Measurements from ENCODE around the gene GAS1. TPM values are rescaled to one million over a fixed set of nuclear protein-coding genes. Genes with fewer than 3 reads are reported as not detected.

GAS1 gene
- total and polyA plus RNA-seq, 4 donors = 8.8 to 73.9 (median 22.7) TPM

DNA sequence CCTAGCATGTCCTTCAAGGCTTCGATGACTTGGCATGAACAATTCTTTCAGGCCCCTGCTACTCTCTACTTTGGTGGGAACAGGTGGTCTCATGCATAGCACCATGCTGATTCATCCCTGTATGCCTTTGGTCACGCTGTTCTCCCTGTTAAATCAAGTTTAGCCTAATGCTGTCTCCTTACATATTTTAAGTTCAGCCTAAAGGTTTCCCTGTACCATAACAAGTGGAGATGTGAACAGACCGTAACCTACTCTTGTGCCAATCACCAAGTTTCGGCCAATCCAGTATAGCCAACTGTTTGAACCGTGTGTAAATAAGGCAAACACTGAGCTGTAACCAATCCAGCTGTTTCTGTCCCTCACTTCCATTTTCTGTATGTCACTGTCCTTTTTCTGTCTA, 8.0 kb downstream of the GAS1 start:
- H3K4me1 ChIP-seq (ENCODE audit: control insufficient read depth, insufficient read depth, low read length) = no peaks in the 10 kb centered on the region
- WGBS (ENCODE audit: insufficient coverage) = 85% methylated on average over 5 of the region's 5 CpGs
- peaks cover 4% of the 10 kb centered on the region for H3K27me3 ChIP-seq (ENCODE audit: control insufficient read depth, insufficient read depth, low read length)
- H3K4me3 ChIP-seq (ENCODE audit: low read depth, low read length) = no peak overlapping the region
- no peak for DNase-seq (ENCODE audit: low read depth in 4 of 6, low spot score in 6 of 6)
- no peaks in the 10 kb centered on the region for H3K36me3 ChIP-seq (ENCODE audit: control insufficient read depth, insufficient read depth, low read length)
- H3K9me3 ChIP-seq (ENCODE audit: control insufficient read depth, insufficient read depth, low read length) = no peaks in the 10 kb centered on the region
- H3K27ac ChIP-seq (ENCODE audit: low read depth, low read length) = no peak overlapping the region

DNA sequence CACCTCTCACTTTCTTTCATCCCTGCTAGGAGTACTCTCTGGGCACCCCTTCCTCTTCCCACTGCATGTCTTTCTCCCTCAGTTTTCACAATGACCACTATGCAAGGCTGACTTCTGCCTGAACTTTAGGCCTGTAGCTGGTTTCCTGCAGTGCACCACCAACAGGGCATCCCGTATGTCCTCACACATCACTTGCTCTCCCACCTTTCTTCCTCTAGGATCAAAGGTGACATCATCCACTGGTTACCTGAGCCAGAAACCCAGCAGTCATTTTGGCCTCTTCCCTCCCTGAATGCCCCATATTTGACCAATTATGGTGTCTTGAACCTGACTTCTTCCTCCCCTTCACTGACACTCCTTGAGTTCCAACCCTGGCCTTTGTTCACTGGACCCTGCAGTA, 8.5 kb downstream of the GAS1 start:
- WGBS (ENCODE audit: insufficient coverage) = 76% methylated on average over 1 of the region's 1 CpG

DNA sequence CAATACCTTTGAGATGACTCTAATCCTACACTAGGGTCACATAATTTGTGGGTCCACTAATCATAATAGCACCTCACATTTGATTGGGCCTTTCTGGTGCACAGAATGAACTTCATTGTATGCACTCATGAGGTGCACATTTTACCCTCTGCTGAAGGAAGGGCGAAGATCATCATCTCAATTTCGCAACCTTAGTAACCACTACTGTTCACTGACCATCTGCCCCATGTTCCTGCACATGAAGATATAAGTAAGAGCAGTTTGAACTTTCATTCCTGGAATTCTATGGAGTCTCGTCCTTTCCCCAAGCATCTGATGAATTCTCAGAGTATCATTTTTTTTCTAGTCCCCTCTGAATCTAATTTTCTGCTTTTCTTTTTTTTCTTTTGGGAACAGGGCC, 21.2 kb downstream of the GAS1 start:
- H3K36me3 ChIP-seq (ENCODE audit: control insufficient read depth, insufficient read depth, low read length) = no peaks in the 10 kb centered on the region
- no peak for DNase-seq (ENCODE audit: low read depth in 4 of 6, low spot score in 6 of 6)
- no peaks in the 10 kb centered on the region for H3K9me3 ChIP-seq (ENCODE audit: control insufficient read depth, insufficient read depth, low read length)
- 88% methylated on average over 1 of the region's 3 CpGs for WGBS (ENCODE audit: insufficient coverage)
- no peaks in the 10 kb centered on the region for H3K4me1 ChIP-seq (ENCODE audit: control insufficient read depth, insufficient read depth, low read length)
- no peak overlapping the region for H3K4me3 ChIP-seq (ENCODE audit: low read depth, low read length)
- H3K27ac ChIP-seq (ENCODE audit: low read depth, low read length) = no peak overlapping the region
- H3K27me3 ChIP-seq (ENCODE audit: control insufficient read depth, insufficient read depth, low read length) = no peaks in the 10 kb centered on the region

More for the DNA sequence above, 8.5 kb downstream of the GAS1 start:
- H3K27ac ChIP-seq (ENCODE audit: low read depth, low read length) = no peak overlapping the region
- H3K4me1 ChIP-seq (ENCODE audit: control insufficient read depth, insufficient read depth, low read length) = no peaks in the 10 kb centered on the region
- peaks cover 4% of the 10 kb centered on the region for H3K27me3 ChIP-seq (ENCODE audit: control insufficient read depth, insufficient read depth, low read length)
- H3K4me3 ChIP-seq (ENCODE audit: low read depth, low read length) = no peak overlapping the region
- H3K9me3 ChIP-seq (ENCODE audit: control insufficient read depth, insufficient read depth, low read length) = no peaks in the 10 kb centered on the region
- DNase-seq (ENCODE audit: low read depth in 4 of 6, low spot score in 6 of 6) = no peak
- no peaks in the 10 kb centered on the region for H3K36me3 ChIP-seq (ENCODE audit: control insufficient read depth, insufficient read depth, low read length)

DNA sequence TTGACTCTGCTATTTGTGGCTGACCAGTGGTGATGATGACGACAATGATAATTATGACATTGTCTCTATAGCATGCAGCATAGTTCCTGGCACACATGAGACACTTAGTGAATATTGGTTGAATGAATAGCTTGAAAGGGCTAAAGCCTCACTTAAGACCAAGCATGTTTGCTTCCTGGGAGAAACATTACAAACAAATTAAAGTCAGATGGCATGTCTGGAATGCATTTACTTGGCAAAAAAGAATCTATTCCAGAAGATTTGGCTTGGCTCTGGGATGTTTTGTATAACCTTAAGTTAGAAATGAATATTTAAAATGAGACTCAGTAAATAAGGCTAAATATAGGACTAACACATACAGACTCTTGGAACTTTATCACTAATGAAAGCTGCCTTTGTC, 21.6 kb downstream of the GAS1 start:
- H3K27me3 ChIP-seq (ENCODE audit: control insufficient read depth, insufficient read depth, low read length) = no peaks in the 10 kb centered on the region
- WGBS (ENCODE audit: insufficient coverage) = no CpG with 5 or more reads among the region's 1 CpG
- H3K4me3 ChIP-seq (ENCODE audit: low read depth, low read length) = no peak overlapping the region
- H3K4me1 ChIP-seq (ENCODE audit: control insufficient read depth, insufficient read depth, low read length) = no peaks in the 10 kb centered on the region
- H3K27ac ChIP-seq (ENCODE audit: low read depth, low read length) = no peak overlapping the region
- no peaks in the 10 kb centered on the region for H3K36me3 ChIP-seq (ENCODE audit: control insufficient read depth, insufficient read depth, low read length)
- no peak for DNase-seq (ENCODE audit: low read depth in 4 of 6, low spot score in 6 of 6)
- no peaks in the 10 kb centered on the region for H3K9me3 ChIP-seq (ENCODE audit: control insufficient read depth, insufficient read depth, low read length)

DNA sequence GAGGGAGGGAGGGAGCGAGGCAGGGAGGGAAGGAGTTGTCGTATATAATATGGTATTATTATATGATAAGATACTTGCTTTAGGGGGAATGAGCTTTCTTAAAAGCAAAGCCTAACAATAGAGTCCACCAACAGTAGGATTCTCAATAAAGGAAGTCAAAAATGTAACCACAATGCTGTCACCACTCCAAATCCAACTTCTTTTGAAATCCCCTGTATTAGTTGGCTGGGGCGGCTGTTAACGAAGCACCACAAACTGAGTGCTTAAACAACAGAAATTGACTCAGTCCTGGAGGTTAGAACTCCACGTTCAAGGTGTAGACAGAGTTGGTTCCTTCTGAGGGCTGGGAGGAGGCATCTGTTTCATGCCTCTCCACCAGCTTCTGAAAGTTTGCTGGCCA, 23.1 kb downstream of the GAS1 start:
- Histone ChIP-seq H3K36me3 (ENCODE audit: control insufficient read depth, insufficient read depth, low read length) (no peaks in the 10 kb centered on the region), H3K27ac (ENCODE audit: low read depth, low read length) (no peak overlapping the region), H3K4me3 (ENCODE audit: low read depth, low read length) (no peak overlapping the region), H3K27me3 (ENCODE audit: control insufficient read depth, insufficient read depth, low read length) (no peaks in the 10 kb centered on the region), H3K9me3 (ENCODE audit: control insufficient read depth, insufficient read depth, low read length) (no peaks in the 10 kb centered on the region), H3K4me1 (ENCODE audit: control insufficient read depth, insufficient read depth, low read length) (no peaks in the 10 kb centered on the region)
- no peak for DNase-seq (ENCODE audit: low read depth in 4 of 6, low spot score in 6 of 6)
- no CpG with 5 or more reads among the region's 5 CpGs for WGBS (ENCODE audit: insufficient coverage)

DNA sequence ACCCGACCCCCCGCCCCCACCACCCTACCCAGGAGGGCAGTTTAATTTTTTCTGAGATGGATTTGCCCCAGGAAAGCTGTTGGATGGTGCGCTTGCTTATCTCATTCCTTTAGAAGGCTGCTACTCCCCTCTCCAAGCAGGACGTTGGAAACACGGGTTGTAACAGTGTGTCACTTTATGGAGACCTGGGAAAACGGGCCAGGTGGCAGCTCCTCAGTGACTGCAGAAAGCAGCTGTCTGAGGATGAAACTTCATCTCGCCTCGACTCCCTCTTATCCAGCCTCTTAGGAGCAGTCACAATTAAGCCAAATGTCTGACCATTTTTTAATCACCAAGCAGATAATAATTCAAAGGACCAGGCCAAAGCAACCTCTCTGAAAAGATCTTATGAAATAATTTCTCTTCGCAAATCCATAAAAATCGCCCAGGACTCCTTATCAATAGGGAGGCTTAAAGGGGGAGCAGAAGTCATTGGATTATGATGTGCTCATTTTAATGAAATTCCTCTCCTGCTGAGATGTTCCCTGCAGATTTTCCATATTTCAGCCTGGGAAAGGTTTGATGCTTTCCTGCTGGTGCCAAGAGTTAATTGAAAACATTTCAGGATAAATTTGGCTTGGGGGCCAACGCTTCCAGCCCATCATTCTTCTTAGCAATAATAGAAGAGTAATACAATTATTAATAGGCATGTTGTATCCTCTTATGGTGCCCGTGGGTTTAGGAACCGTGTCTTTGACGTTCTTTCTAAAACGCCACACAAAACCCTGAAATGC, 26.0 kb downstream of the GAS1 start:
- Histone ChIP-seq H3K4me1 (ENCODE audit: control insufficient read depth, insufficient read depth, low read length) (no peaks in the 10 kb centered on the region), H3K9me3 (ENCODE audit: control insufficient read depth, insufficient read depth, low read length) (no peaks in the 10 kb centered on the region), H3K4me3 (ENCODE audit: low read depth, low read length) (no peak overlapping the region), H3K36me3 (ENCODE audit: control insufficient read depth, insufficient read depth, low read length) (no peaks in the 10 kb centered on the region), H3K27ac (ENCODE audit: low read depth, low read length) (no peak overlapping the region), H3K27me3 (ENCODE audit: control insufficient read depth, insufficient read depth, low read length) (no peaks in the 10 kb centered on the region)
- 42% methylated on average over 8 of the region's 15 CpGs for WGBS (ENCODE audit: insufficient coverage)
- DNase-seq (ENCODE audit: low read depth in 4 of 6, low spot score in 6 of 6) = peak in 1 of 6 donors; percentile 64

DNA sequence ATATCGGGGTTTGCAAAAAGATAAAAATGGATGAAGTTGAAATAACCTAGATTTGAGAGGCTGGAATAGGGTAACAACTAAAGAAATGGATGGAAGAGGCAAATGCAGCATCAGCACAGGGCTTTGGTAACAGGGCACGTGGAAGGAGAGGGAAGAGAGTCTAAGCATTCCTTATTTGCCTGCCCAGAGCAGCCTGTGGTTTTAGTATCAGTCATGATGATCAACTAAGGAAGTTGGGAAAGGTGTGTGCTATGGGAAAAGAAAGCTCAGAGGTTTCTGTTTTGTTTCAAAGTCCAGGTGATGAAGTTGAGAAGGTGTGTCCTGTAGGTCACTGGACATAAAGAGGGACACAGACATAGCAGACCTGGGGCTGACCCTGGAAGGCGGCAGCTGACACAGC, 28.8 kb downstream of the GAS1 start:
- WGBS (ENCODE audit: insufficient coverage) = 87% methylated on average over 2 of the region's 3 CpGs
- no peak for DNase-seq (ENCODE audit: low read depth in 4 of 6, low spot score in 6 of 6)

DNA sequence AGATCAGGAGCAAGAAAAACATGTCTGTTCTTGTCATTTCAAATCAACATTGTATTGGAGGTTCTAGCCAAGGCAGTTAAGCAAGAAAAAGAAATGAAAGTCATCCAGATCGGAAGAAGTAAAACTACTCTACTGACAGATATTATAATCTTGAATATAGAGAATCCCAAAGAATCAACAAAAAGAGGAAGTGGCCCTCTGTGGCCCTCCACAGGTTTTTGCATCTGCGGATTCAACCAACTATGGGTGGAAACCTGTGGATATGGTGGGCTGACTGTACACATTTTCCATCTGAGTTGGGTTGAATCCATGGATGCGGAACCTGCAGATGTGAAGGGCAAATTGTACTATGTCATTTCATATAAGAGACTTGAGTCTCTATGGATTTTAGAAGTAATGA, 35.1 kb downstream of the GAS1 start:
- H3K27ac ChIP-seq (ENCODE audit: low read depth, low read length) = no peak overlapping the region
- no peaks in the 10 kb centered on the region for H3K36me3 ChIP-seq (ENCODE audit: control insufficient read depth, insufficient read depth, low read length)
- no peak for DNase-seq (ENCODE audit: low read depth in 4 of 6, low spot score in 6 of 6)
- no peaks in the 10 kb centered on the region for H3K9me3 ChIP-seq (ENCODE audit: control insufficient read depth, insufficient read depth, low read length)
- WGBS (ENCODE audit: insufficient coverage) = 100% methylated on average over 1 of the region's 3 CpGs
- no peaks in the 10 kb centered on the region for H3K27me3 ChIP-seq (ENCODE audit: control insufficient read depth, insufficient read depth, low read length)
- no peaks in the 10 kb centered on the region for H3K4me1 ChIP-seq (ENCODE audit: control insufficient read depth, insufficient read depth, low read length)
- no peak overlapping the region for H3K4me3 ChIP-seq (ENCODE audit: low read depth, low read length)

More for the DNA sequence above, 28.8 kb downstream of the GAS1 start:
- Histone ChIP-seq H3K36me3 (ENCODE audit: control insufficient read depth, insufficient read depth, low read length) (no peaks in the 10 kb centered on the region), H3K4me3 (ENCODE audit: low read depth, low read length) (no peak overlapping the region), H3K27me3 (ENCODE audit: control insufficient read depth, insufficient read depth, low read length) (no peaks in the 10 kb centered on the region), H3K9me3 (ENCODE audit: control insufficient read depth, insufficient read depth, low read length) (no peaks in the 10 kb centered on the region), H3K27ac (ENCODE audit: low read depth, low read length) (no peak overlapping the region), H3K4me1 (ENCODE audit: control insufficient read depth, insufficient read depth, low read length) (no peaks in the 10 kb centered on the region)

DNA sequence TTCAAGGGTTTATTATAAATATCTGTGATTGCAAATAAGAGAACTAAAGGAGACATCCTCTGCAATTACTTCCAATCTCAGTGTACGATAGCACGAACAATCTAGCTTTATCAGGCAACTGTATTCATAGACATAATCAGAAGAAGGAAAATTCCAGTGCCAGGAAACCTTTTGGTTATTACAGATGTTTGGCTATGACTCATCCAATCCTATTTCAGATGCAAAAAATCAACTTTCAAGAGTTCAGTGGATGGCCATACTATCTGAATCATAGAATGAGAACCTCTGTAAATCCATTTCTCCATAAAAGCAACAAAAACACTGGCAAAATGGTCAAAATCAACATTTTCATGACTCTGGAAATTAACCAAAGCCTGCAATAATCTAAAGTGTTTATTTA, 37.9 kb downstream of the GAS1 start:
- H3K9me3 ChIP-seq (ENCODE audit: control insufficient read depth, insufficient read depth, low read length) = no peaks in the 10 kb centered on the region
- no CpG with 5 or more reads among the region's 2 CpGs for WGBS (ENCODE audit: insufficient coverage)
- no peak for DNase-seq (ENCODE audit: low read depth in 4 of 6, low spot score in 6 of 6)
- no peaks in the 10 kb centered on the region for H3K4me1 ChIP-seq (ENCODE audit: control insufficient read depth, insufficient read depth, low read length)
- H3K27me3 ChIP-seq (ENCODE audit: control insufficient read depth, insufficient read depth, low read length) = no peaks in the 10 kb centered on the region
- no peaks in the 10 kb centered on the region for H3K36me3 ChIP-seq (ENCODE audit: control insufficient read depth, insufficient read depth, low read length)
- H3K27ac ChIP-seq (ENCODE audit: low read depth, low read length) = no peak overlapping the region
- H3K4me3 ChIP-seq (ENCODE audit: low read depth, low read length) = no peak overlapping the region

DNA sequence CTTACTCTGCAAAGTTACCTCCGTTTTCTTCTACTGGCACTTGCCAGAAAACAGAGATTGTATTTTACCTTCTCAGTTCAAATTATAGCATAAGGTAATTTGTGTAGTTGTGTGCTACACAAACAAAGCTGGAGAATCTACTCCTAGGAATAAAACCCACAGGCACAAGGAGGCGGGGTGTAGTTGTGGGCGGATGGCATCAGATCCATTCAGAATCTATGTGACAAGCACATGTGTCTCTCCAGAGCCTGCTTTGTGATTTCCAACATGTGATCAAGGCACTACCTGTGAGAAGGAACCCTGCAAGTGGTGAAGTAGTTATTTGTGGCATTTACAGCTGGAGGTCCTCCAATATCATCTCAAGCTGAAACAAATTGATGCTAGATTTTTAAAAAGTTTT, 39.0 kb downstream of the GAS1 start:
- no CpG with 5 or more reads among the region's 3 CpGs for WGBS (ENCODE audit: insufficient coverage)

More for the DNA sequence above, 39.0 kb downstream of the GAS1 start:
- no peak overlapping the region for H3K4me3 ChIP-seq (ENCODE audit: low read depth, low read length)
- peaks cover 5% of the 10 kb centered on the region for H3K4me1 ChIP-seq (ENCODE audit: control insufficient read depth, insufficient read depth, low read length)
- no peak for DNase-seq (ENCODE audit: low read depth in 4 of 6, low spot score in 6 of 6)
- no peaks in the 10 kb centered on the region for H3K27me3 ChIP-seq (ENCODE audit: control insufficient read depth, insufficient read depth, low read length)
- H3K36me3 ChIP-seq (ENCODE audit: control insufficient read depth, insufficient read depth, low read length) = no peaks in the 10 kb centered on the region
- no peak overlapping the region for H3K27ac ChIP-seq (ENCODE audit: low read depth, low read length)
- no peaks in the 10 kb centered on the region for H3K9me3 ChIP-seq (ENCODE audit: control insufficient read depth, insufficient read depth, low read length)
